GM23248 (cell line): ENCODE measurements around the gene ADGRD1. TPM values are rescaled to one million over a fixed set of nuclear protein-coding genes. Genes with fewer than 3 reads are reported as not detected.

ENCODE experiments used
- DNase-seq: peaks from one replicate; pipeline ENCODE4 v3.0.0-alpha.2; 2015
- H2AFZ ChIP-seq: fragments of 200-600 bp; sonication (generic); 2 replicates; pipeline ENCODE4 v1.6.1; 2016; ENCODE audit warnings: antibody characterized with exemption
- H3F3A ChIP-seq: fragments of 200-600 bp; sonication (generic); 2 replicates; pipeline ENCODE4 v1.6.1; 2016; ENCODE audit warnings: mild to moderate bottlenecking, antibody characterized with exemption, mixed run types; ENCODE audit not compliant: insufficient read depth
- H3K27ac ChIP-seq: fragments of 200-600 bp; sonication (generic); 2 replicates; pipeline ENCODE4 v1.5.1; 2016; ENCODE audit warnings: mild to moderate bottlenecking
- H3K27me3 ChIP-seq: fragments of 200-600 bp; sonication (generic); replicated peaks from 2 replicates; pipeline ENCODE4 v1.6.1; 2016; ENCODE audit warnings: mild to moderate bottlenecking; ENCODE audit not compliant: insufficient read depth
- H3K36me3 ChIP-seq: fragments of 200-600 bp; sonication (generic); 2 replicates; pipeline ENCODE4 v1.6.1; 2016; ENCODE audit warnings: low read depth, mild to moderate bottlenecking
- H3K4me1 ChIP-seq: fragments of 200-600 bp; sonication (generic); 2 replicates; pipeline ENCODE4 v1.6.1; 2016; ENCODE audit warnings: mild to moderate bottlenecking; ENCODE audit not compliant: insufficient read depth
- H3K4me2 ChIP-seq: fragments of 200-600 bp; sonication (generic); one replicate; pipeline ENCODE4 v1.6.1; 2016; ENCODE audit warnings: mild to moderate bottlenecking; ENCODE audit not compliant: unreplicated experiment
- H3K4me3 ChIP-seq: fragments of 200-600 bp; sonication (generic); 2 replicates; pipeline ENCODE4 v1.5.1; 2016; ENCODE audit warnings: mild to moderate bottlenecking
- H3K79me2 ChIP-seq: fragments of 200-600 bp; sonication (generic); 2 replicates; pipeline ENCODE4 v1.6.1; 2016; ENCODE audit warnings: mild to moderate bottlenecking; ENCODE audit not compliant: insufficient read depth
- H3K9ac ChIP-seq: fragments of 200-600 bp; sonication (generic); 2 replicates; pipeline ENCODE4 v1.6.1; 2016; ENCODE audit warnings: mild to moderate bottlenecking
- H3K9me2 ChIP-seq: fragments of 200-600 bp; sonication (generic); 2 replicates; pipeline ENCODE4 v1.6.1; 2016; ENCODE audit warnings: mixed run types, mild to moderate bottlenecking, moderate library complexity; ENCODE audit not compliant: insufficient read depth
- H3K9me3 ChIP-seq: fragments of 200-600 bp; sonication (generic); one replicate; pipeline ENCODE4 v1.6.1; 2017; ENCODE audit warnings: low read depth
- H4K20me1 ChIP-seq: fragments of 200-600 bp; sonication (generic); 2 replicates; pipeline ENCODE4 v1.6.0; 2016; ENCODE audit not compliant: insufficient read depth
- EZH2 ChIP-seq: fragments of 200-600 bp; sonication (generic); IDR thresholded peaks from 2 replicates; pipeline ENCODE4 v1.6.1; 2018; ENCODE audit warnings: antibody characterized with exemption, mild to moderate bottlenecking; ENCODE audit not compliant: insufficient read depth, poor library complexity, severe bottlenecking
- EZH2phosphoT487 ChIP-seq: fragments of 200-600 bp; sonication (generic); IDR thresholded peaks from 2 replicates; pipeline ENCODE4 v1.6.1; 2018; ENCODE audit warnings: antibody characterized with exemption, moderate library complexity, mild to moderate bottlenecking, low read depth; ENCODE audit not compliant: insufficient read depth
- WGBS, 2 experiments: methylation state at CpG; one replicate each; pipeline ENCODE4 v1.1.6; 2015 to 2017; ENCODE audit warnings: low lambda C conversion rate in 2 of 2, low coverage in 1 of 2; ENCODE audit errors: missing lambda C conversion rate in 2 of 2; 5-methylcytosine and 5-hydroxymethylcytosine counted together
- in situ Hi-C: fragments of 300-500 bp; cut with MboI; formaldehyde crosslinking; loops from 2 replicates; pipeline ENCODE4 v1.15.0; 2020
- polyA plus RNA-seq: library from polyadenylated mRNA; unstranded; fragments of >200 nt; fragmentation: Nextera tagmentation; extraction: Ambion mirVana; gene quantifications from 2 replicates; pipeline ENCODE4 v1.2.1, GENCODE V29; 2016
- total RNA-seq: library from RNA; depleted of rRNA; stranded (reverse); fragments of >200 nt; shearing (Covaris generic); gene quantifications from 2 replicates; pipeline ENCODE4 v1.2.3, GENCODE V29; 2014

ADGRD1 gene
- total and polyA plus RNA-seq, 2 experiments from 2014 or later: 7.9 to 11.2 TPM

DNA sequence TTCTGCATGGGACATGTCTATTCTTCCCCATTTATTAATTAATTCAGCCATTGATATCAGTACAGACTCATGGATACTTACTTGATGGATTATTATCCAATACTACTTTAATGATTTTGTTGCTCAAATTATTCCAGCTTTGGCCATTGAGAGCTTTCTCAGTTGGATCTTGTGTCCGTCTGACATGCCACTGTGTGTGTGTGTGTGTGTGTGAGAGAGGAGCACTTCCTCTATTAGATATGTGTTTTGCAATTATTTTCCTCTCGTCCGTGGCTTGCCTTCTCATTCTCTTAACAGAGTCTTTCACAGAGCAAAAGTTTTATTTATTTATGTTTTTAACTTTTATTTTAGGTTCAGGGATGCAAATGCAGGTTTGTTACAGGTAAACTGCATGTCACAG, 194.2 kb downstream of the ADGRD1 start:
- H3K27me3 ChIP-seq: no peaks in the 10 kb centered on the region
- no peaks in the 10 kb centered on the region for H3K9me3 ChIP-seq
- H3K9me2 ChIP-seq: no peaks in the 10 kb centered on the region
- no peaks in the 10 kb centered on the region for H4K20me1 ChIP-seq
- DNase-seq: no peak
- H3K27ac ChIP-seq: no peak overlapping the region
- H3F3A ChIP-seq: no peaks in the 10 kb centered on the region
- H3K4me2 ChIP-seq: no peak overlapping the region
- no peak overlapping the region for H2AFZ ChIP-seq
- no peak overlapping the region for H3K9ac ChIP-seq
- no peak overlapping the region for H3K4me3 ChIP-seq
- no peaks in the 10 kb centered on the region for H3K36me3 ChIP-seq
- no peaks in the 10 kb centered on the region for H3K79me2 ChIP-seq
- no peaks in the 10 kb centered on the region for H3K4me1 ChIP-seq
- TF ChIP-seq EZH2 (no peak), EZH2phosphoT487 (no peak)
- in situ Hi-C loops: no loop called here
- WGBS, 2 experiments: 57 to 60% methylated on average over 3 of the region's 3 CpGs

DNA sequence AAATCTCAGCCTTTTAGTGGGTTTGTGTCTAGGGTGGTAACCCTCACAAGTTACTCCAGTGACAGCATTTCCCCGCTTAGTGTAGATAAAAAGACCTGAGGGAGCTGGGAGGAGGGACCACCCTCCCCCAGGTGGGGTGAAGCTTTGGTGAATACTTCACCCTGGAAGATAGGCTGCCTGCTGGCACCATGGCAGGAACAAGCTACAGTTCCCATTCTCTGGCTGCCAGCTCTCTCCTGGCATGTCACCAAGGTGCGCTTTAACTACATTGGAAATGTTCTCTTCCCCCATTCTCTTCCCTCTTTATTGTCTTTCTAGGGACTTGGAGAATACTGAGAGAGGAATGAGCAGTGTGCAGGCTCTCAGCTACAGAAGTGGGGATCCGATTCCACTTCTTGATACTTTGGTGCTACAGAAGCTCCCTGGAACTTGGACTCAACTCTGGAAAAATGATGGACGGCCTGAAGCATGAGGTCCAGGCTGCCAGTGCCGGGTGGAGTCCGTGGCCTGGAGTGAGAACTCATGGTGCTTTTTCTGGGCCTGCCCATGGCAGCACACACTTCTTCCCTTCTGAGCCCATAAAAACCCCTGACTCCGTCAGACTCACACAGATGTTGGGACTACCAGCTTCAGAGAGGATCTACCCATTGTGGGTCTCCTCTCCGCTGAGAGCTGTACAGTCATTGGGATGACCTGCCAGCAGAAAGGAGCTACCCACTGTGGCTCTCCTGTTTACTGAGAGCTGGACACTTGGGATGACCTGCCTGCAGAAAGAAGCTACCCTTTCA, 198.0 kb downstream of the ADGRD1 start:
- Histone ChIP-seq H3K9me2 (no peaks in the 10 kb centered on the region), H3K4me3 (no peak overlapping the region), H4K20me1 (no peaks in the 10 kb centered on the region), H3K9ac (no peak overlapping the region), H3K79me2 (no peaks in the 10 kb centered on the region), H3K4me2 (no peak overlapping the region), H3K27me3 (no peaks in the 10 kb centered on the region), H3K27ac (no peak overlapping the region), H3F3A (no peaks in the 10 kb centered on the region), H3K9me3 (no peaks in the 10 kb centered on the region), H3K4me1 (no peaks in the 10 kb centered on the region), H3K36me3 (no peaks in the 10 kb centered on the region), H2AFZ (no peak overlapping the region)
- TF ChIP-seq EZH2phosphoT487: no peak
- TF ChIP-seq EZH2: no peak
- in situ Hi-C loops: no loop called here
- no peak for DNase-seq
- 19 to 21% methylated on average over 8 of the region's 8 CpGs for WGBS, 2 experiments

GRCh38 chr12:131152587-131152986, 198.9 kb downstream of the ADGRD1 start:
- in situ Hi-C loops: no loop called here
- Histone ChIP-seq H4K20me1 (no peaks in the 10 kb centered on the region), H3K4me1 (no peaks in the 10 kb centered on the region), H3K9me2 (no peaks in the 10 kb centered on the region), H2AFZ (no peak overlapping the region), H3K27ac (no peak overlapping the region), H3K79me2 (no peaks in the 10 kb centered on the region), H3F3A (no peaks in the 10 kb centered on the region), H3K4me3 (no peak overlapping the region), H3K36me3 (no peaks in the 10 kb centered on the region), H3K9ac (no peak overlapping the region), H3K4me2 (no peak overlapping the region), H3K27me3 (no peaks in the 10 kb centered on the region), H3K9me3 (no peaks in the 10 kb centered on the region)
- no peak for DNase-seq
- no peak for TF ChIP-seq EZH2phosphoT487
- WGBS, 2 experiments: 64 to 65% methylated on average over 5 of the region's 5 CpGs

DNA sequence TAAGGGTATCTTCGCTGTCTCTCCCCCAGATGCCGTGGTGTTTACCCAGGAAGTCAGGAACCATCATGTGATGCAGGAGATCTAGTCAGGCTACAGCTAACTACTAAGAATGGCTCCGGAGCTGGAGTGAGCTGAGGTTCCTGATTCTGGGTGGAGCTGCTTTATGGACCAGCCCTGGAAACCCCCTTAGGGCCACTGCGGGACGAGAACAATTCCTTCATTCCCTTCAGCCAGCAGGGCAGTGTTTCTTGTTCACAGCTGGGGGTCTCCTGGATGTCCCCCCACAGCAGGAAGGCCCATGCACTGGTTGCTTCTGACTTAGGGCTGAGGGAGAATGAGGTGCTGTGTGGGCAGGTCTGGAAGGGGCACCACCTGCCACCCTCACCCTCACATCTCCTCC, 199.3 kb downstream of the ADGRD1 start:
- no peaks in the 10 kb centered on the region for H4K20me1 ChIP-seq
- no peak overlapping the region for H3K4me3 ChIP-seq
- no peaks in the 10 kb centered on the region for H3K4me1 ChIP-seq
- no peak for DNase-seq
- H3F3A ChIP-seq: no peaks in the 10 kb centered on the region
- in situ Hi-C loops: no loop called here
- TF ChIP-seq EZH2 (no peak), EZH2phosphoT487 (no peak)
- H3K9me2 ChIP-seq: no peaks in the 10 kb centered on the region
- H3K4me2 ChIP-seq: no peak overlapping the region
- H2AFZ ChIP-seq: no peak overlapping the region
- 64% methylated on average over 5 of the region's 5 CpGs for WGBS, 2 experiments
- no peak overlapping the region for H3K27ac ChIP-seq
- H3K36me3 ChIP-seq: no peaks in the 10 kb centered on the region
- no peaks in the 10 kb centered on the region for H3K79me2 ChIP-seq
- H3K9ac ChIP-seq: no peak overlapping the region
- no peaks in the 10 kb centered on the region for H3K9me3 ChIP-seq
- H3K27me3 ChIP-seq: no peaks in the 10 kb centered on the region

DNA sequence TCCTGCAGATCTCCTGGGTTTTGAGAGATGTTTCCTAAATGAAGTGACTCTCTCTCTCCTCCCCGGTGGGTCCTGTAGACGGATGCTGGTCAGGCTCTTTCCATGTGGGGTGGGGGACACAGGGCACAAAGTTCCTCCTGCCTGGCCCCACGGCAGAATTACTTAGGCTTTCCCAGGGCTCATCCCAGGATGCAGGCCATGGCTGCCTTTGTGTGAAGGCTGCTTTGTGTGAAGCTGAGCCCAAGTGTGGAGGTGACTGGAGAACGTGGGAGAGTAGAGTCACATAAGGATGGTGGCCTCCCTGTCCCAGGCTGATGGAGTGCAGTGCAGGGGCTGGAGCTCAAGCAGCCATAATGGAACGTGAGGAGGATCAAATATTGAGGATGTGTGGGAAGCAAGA, 200.2 kb downstream of the ADGRD1 start:
- TF ChIP-seq EZH2 (no peak), EZH2phosphoT487 (no peak)
- Histone ChIP-seq H3K27ac (no peak overlapping the region), H3K9me3 (no peaks in the 10 kb centered on the region), H3K4me3 (no peak overlapping the region), H3K9me2 (no peaks in the 10 kb centered on the region), H3K4me1 (no peaks in the 10 kb centered on the region), H3K4me2 (no peak overlapping the region), H3K36me3 (no peaks in the 10 kb centered on the region), H3K79me2 (no peaks in the 10 kb centered on the region), H3F3A (no peaks in the 10 kb centered on the region), H4K20me1 (no peaks in the 10 kb centered on the region), H2AFZ (no peak overlapping the region), H3K9ac (no peak overlapping the region), H3K27me3 (no peaks in the 10 kb centered on the region)
- no peak for DNase-seq
- in situ Hi-C loops: no loop called here
- WGBS, 2 experiments: 33 to 38% methylated on average over 5 of the region's 5 CpGs
